B cell (primary cell): ENCODE results near the gene VAC14.

Source experiments
- EZH2 ChIP-seq: IDR thresholded peaks from 2 replicates; pipeline ENCODE4 v1.6.1; 2012; ENCODE audit warnings: borderline replicate concordance, low read depth, mild to moderate bottlenecking, moderate library complexity, low read length; ENCODE audit not compliant: insufficient read depth, poor library complexity, severe bottlenecking
- TF ChIP-seq, protein P1 (sequence below): fragments of 200-600 bp; IDR thresholded peaks from one replicate; pipeline ENCODE4 v1.8.0; 2022; ENCODE audit warnings: antibody characterized with exemption, mild to moderate bottlenecking

DNA sequence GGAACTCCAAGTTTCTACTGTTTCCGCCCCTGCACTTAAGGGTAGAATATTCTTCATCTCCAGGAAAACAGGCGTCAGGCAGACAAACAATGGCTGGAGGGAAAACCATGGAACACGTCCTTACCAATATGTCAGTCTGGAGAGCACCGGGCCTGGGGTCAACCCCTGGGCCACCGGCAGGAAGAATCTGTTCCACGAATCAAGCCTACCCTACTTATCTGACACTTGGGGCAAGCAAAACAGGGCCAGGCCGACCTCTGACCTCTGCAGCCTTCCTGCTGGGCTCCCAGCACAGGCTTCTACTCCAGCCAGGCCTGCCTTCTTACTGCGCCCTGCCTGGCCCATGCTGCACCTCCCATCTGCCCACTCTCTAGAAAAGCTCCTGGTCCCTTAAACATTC lies 10.1 kb downstream of the VAC14 start:
- TF ChIP-seq, protein P1, sequence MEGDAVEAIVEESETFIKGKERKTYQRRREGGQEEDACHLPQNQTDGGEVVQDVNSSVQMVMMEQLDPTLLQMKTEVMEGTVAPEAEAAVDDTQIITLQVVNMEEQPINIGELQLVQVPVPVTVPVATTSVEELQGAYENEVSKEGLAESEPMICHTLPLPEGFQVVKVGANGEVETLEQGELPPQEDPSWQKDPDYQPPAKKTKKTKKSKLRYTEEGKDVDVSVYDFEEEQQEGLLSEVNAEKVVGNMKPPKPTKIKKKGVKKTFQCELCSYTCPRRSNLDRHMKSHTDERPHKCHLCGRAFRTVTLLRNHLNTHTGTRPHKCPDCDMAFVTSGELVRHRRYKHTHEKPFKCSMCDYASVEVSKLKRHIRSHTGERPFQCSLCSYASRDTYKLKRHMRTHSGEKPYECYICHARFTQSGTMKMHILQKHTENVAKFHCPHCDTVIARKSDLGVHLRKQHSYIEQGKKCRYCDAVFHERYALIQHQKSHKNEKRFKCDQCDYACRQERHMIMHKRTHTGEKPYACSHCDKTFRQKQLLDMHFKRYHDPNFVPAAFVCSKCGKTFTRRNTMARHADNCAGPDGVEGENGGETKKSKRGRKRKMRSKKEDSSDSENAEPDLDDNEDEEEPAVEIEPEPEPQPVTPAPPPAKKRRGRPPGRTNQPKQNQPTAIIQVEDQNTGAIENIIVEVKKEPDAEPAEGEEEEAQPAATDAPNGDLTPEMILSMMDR = no peak
- no peak for TF ChIP-seq EZH2
